IPS-15b (cell line): ENCODE results near the gene CCDC178.

Experiments used
- H3K27me3 ChIP-seq: one replicate; pipeline ENCODE4 v1.6.1; 2013; ENCODE audit warnings: low read length; ENCODE audit not compliant: control insufficient read depth, insufficient read depth
- H3K36me3 ChIP-seq: one replicate; pipeline ENCODE4 v1.6.1; 2013; ENCODE audit warnings: low read length; ENCODE audit not compliant: control insufficient read depth, insufficient read depth
- H3K4me1 ChIP-seq: one replicate; pipeline ENCODE4 v1.6.1; 2013; ENCODE audit warnings: mild to moderate bottlenecking, low read length; ENCODE audit not compliant: control insufficient read depth, insufficient read depth
- H3K4me3 ChIP-seq: one replicate; pipeline ENCODE4 v1.5.1; 2013; ENCODE audit warnings: low read depth, low read length
- H3K9ac ChIP-seq: one replicate; pipeline ENCODE4 v1.6.1; 2013; ENCODE audit warnings: low read depth, mild to moderate bottlenecking, low read length
- H3K9me3 ChIP-seq: one replicate; pipeline ENCODE4 v1.6.1; 2013; ENCODE audit warnings: mild to moderate bottlenecking, low read length; ENCODE audit not compliant: control insufficient read depth, insufficient read depth

The CCDC178 gene, protein sequence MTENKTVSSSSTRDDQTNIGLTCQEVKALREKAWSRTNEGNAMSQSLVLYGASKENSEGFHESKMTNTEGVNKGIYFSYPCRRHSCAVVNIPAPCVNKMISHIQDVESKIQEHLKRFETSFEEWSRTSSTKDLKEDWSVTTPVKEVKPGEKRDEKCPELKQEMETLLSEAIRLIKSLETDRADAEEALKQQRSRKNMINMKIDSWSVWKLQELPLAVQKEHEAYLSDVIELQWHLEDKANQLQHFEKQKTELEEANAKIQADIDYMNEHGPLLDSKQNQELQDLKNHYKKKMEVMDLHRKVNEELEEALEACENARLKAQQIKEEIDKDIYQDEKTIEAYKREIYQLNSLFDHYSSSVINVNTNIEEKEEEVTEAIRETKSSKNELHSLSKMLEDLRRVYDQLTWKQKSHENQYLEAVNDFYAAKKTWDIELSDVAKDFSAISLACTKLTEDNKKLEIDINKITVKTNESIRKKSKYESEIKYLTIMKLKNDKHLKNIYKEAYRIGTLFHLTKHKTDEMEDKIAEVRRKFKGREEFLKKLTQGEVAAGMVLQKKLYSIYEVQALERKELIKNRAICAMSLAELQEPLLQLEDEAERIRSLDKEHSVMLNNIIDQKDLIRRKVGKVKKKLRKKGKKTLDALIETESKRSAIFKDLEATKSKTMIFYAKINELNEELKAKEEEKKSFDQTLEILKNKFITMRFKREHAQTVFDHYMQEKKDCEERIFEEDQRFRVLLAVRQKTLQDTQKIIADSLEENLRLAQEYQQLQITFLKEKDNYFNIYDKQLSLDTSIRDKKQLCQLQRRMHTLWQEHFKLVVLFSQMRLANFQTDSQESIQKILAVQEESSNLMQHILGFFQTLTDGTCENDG

DNA sequence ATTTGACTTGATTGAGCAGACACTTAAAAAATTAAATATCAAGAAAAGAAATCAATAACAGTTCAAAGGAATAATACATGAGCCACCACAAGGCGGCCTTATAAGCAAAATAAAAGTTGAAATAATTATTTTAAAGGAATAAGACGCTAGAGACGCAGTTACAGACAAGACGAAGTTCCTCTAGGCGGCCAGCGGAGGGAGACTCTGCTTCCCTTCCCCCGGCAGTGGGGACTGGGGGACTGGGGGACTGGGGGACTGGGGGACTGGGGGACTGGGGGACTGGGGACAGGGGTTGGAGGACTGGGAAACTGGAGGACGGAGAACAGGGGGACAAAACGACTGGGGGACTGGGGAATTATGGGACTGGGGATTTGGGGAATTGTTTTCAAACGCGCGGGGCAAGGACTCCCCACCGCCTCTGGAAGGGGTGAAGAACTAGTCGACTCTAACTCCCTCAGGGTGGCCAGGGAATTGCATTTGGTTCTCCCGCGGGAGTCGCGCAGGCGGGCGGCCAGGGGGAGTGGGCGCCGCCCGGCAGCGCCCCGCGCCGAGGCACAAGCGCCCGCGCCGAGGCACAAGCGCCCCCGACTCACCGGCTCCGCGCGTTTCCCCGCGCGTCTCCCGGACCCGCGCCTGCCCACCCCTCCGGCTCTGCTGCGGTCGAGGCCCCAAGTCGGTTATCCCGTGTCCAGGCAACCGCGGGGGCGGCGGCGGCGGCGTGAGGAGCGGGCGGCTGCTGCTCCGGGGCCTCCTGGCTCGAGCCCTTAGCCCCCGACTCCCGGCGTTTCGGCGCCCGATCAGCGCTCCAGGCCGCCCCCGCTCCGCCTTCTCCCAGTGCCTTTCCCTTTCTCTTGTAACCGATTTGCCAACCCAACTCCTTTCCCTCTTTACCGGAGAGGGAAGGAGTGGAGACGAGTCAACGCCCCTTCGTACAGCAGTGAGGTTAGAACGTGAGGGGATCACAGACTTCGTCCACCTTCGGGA, at the start of gene CCDC178:
Gene CCDC178, minus strand, starts transcription at position 662 of the 984 bp plus-strand sequence. CDS start 28,633 bp downstream, outside the sequence.
- Histone ChIP-seq H3K9ac (peak within 1 kb of the TSS; percentile 9), H3K4me3 (peak within 1 kb of the TSS; percentile 70), H3K4me1 (no peaks in the 10 kb centered on the region), H3K9me3 (no peaks in the 10 kb centered on the region), H3K27me3 (peaks cover 22% of the 10 kb centered on the region), H3K36me3 (no peaks in the 10 kb centered on the region)

- no peaks in the 10 kb centered on the region for H3K9me3 ChIP-seq
- H3K27me3 ChIP-seq: no peaks in the 10 kb centered on the region
- no peak overlapping the region for H3K4me3 ChIP-seq
- H3K4me1 ChIP-seq: no peaks in the 10 kb centered on the region
- no peak overlapping the region for H3K9ac ChIP-seq
- H3K36me3 ChIP-seq: no peaks in the 10 kb centered on the region
Measured at GRCh38 chr18:33483908-33484307, 43.4 kb upstream of the CCDC178 start.

DNA sequence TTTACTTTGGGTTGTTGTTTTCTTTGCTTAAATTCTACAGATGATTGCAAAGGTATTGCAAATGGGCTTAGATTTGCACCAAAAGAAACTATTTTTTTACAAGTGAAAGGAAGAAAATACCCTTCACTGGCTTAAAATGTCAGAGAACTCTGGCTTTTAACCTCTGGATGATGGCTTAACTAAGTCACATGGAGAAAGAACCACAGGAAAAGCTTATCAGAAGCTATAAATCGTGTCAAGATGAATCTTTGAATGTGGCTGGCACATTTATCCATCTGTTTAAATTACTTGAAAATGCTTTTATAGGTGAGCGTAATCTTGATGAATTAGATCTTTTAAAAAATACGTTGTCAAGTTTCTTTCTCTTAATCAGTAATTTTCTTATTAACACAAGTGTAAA, 32.0 kb upstream of the CCDC178 start:
- H3K36me3 ChIP-seq: no peaks in the 10 kb centered on the region
- H3K4me1 ChIP-seq: peaks cover 2% of the 10 kb centered on the region
- no peak overlapping the region for H3K9ac ChIP-seq
- no peaks in the 10 kb centered on the region for H3K9me3 ChIP-seq
- H3K27me3 ChIP-seq: no peaks in the 10 kb centered on the region
- no peak overlapping the region for H3K4me3 ChIP-seq

DNA sequence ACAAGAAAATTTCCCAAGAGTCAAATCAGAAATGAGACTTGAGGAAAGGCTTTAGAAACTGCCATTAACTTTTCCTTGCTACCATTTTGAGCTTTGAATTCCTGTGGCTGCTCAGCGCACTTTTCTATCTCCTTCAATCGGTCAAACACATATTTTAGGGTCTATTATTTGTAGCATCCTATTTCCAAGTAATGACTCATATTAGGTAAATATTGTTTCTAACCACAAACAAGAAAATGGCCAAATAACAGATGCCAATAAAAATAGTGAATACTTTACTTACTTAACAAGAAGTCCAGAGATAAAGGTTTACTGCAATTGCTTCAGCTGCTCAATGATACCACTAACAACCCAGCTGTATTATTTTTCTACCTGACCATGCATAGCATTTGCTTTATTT, 29.7 kb upstream of the CCDC178 start:
- Histone ChIP-seq H3K9ac (no peak overlapping the region), H3K36me3 (no peaks in the 10 kb centered on the region), H3K4me3 (no peak overlapping the region), H3K27me3 (no peaks in the 10 kb centered on the region), H3K4me1 (peaks cover 2% of the 10 kb centered on the region), H3K9me3 (no peaks in the 10 kb centered on the region)

- Histone ChIP-seq H3K9me3 (no peaks in the 10 kb centered on the region), H3K9ac (no peak overlapping the region), H3K27me3 (no peaks in the 10 kb centered on the region), H3K36me3 (no peaks in the 10 kb centered on the region), H3K4me3 (no peak overlapping the region), H3K4me1 (peaks cover 2% of the 10 kb centered on the region)
Measured at GRCh38 chr18:33469699-33470098, 29.2 kb upstream of the CCDC178 start.

DNA sequence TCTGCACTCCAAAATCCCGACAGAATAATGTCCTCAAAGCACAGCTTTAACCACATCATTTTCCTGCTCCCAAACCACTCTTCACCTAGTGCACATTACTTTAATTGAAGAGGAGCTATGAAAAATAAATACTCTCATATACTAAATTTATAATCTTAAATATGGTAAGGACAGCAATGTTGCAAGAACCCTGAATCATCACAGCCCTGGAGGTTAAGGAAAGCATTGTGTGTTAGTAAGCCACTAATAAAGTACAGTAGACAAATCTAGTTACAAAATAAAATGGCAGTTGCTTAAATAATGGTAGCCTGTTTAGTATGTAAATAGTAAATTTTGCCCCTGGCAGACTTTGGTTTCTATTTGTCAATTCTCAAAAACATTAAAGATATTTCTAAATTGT, 27.0 kb upstream of the CCDC178 start:
- Histone ChIP-seq H3K36me3 (no peaks in the 10 kb centered on the region), H3K4me3 (no peak overlapping the region), H3K4me1 (peaks cover 2% of the 10 kb centered on the region), H3K9ac (no peak overlapping the region), H3K9me3 (no peaks in the 10 kb centered on the region), H3K27me3 (no peaks in the 10 kb centered on the region)

DNA sequence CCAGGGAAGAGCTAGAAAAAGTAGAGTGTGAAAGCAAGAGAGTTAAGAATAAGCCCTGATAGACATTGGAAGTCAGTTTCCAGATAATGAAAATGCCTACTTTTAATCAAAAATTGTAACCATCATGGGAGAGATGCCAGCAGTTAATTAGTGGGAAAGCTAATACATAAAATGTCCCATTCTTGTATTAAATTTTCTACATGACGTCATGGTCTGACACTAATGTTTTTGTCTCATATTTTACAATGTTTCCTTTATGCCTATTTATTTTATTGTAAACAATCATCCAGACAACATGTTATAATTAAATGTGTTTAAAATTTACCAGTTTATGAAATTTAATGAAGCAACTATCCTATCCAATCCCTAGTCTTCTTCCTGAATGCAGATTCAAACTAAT, 26.3 kb upstream of the CCDC178 start:
- Histone ChIP-seq H3K36me3 (no peaks in the 10 kb centered on the region), H3K9me3 (no peaks in the 10 kb centered on the region), H3K4me3 (no peak overlapping the region), H3K9ac (no peak overlapping the region), H3K4me1 (peaks cover 2% of the 10 kb centered on the region), H3K27me3 (no peaks in the 10 kb centered on the region)

GRCh38 chr18:33460681-33461080, 20.2 kb upstream of the CCDC178 start:
- Histone ChIP-seq H3K9me3 (no peaks in the 10 kb centered on the region), H3K9ac (no peak overlapping the region), H3K4me1 (no peaks in the 10 kb centered on the region), H3K36me3 (no peaks in the 10 kb centered on the region), H3K4me3 (no peak overlapping the region), H3K27me3 (no peaks in the 10 kb centered on the region)

DNA sequence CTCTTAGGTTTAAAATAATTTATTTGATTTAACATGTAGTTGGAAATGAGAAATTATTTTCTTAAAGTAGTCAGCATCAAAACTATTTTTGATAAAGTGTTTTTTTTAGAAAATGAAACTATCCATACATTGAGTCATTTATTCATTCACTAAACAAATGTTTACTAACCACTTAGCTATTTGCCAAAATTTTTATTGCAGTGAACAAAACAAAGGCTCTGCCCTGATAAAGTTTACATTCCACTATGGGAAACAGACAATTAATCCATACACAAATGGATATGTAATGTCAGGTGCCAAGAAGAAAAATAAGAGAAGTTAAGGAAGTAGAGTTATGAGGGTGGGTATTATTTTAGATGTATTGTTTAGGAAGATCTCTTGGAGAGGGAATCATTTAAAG, 19.1 kb upstream of the CCDC178 start:
- Histone ChIP-seq H3K27me3 (no peaks in the 10 kb centered on the region), H3K9me3 (no peaks in the 10 kb centered on the region)

GRCh38 chr18:33446604-33447003, 6.1 kb upstream of the CCDC178 start:
- no peaks in the 10 kb centered on the region for H3K36me3 ChIP-seq
- no peak overlapping the region for H3K4me3 ChIP-seq
- H3K9me3 ChIP-seq: no peaks in the 10 kb centered on the region
- no peaks in the 10 kb centered on the region for H3K4me1 ChIP-seq
- peaks cover 8% of the 10 kb centered on the region for H3K27me3 ChIP-seq
- H3K9ac ChIP-seq: no peak overlapping the region

More for the DNA sequence above, 19.1 kb upstream of the CCDC178 start:
- Histone ChIP-seq H3K4me1 (no peaks in the 10 kb centered on the region), H3K9ac (no peak overlapping the region), H3K36me3 (no peaks in the 10 kb centered on the region), H3K4me3 (no peak overlapping the region)

DNA sequence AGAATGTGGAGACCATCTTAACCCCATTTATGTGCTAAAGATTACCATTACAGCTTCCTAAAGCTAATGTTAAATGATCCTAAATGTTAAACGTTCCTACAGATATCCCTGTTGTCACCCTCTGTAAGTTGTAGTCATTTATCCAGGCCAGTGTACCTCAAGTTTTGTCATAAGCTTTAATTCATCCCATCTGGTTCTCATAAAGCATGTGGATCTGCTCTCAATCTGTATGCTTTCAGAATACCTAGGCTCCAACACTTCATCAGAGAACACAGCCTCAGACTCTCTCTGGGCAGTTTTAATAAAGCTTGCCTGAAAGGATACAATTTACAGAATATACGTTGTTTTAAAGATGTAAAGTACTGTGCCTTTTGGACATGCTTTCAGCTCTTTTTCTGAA, 4.2 kb upstream of the CCDC178 start:
- Histone ChIP-seq H3K4me1 (no peaks in the 10 kb centered on the region), H3K9me3 (no peaks in the 10 kb centered on the region), H3K27me3 (peaks cover 18% of the 10 kb centered on the region), H3K36me3 (no peaks in the 10 kb centered on the region), H3K4me3 (no peak overlapping the region), H3K9ac (no peak overlapping the region)
